Measurements from ENCODE around the gene RHOBTB3. TPM values are rescaled to one million over a fixed set of nuclear protein-coding genes. Genes with fewer than 3 reads are reported as not detected.
"Not testable (repeated sequence)": the region's sequence is repeated elsewhere in the genome, so short reads cannot be mapped to it uniquely, and the experiment has no call there.

The RHOBTB3 gene
- total RNA-seq, 1 donor: 23.3 TPM

- not testable (repeated sequence) for H3K9me3 ChIP-seq (ENCODE audit: low read depth, low read length); H3K27me3 ChIP-seq (ENCODE audit: insufficient read depth, low read length); H3K4me3 ChIP-seq (ENCODE audit: low read length)
- H3K4me1 ChIP-seq (ENCODE audit: insufficient read depth, low read length): peaks cover 79% of the 10 kb centered on the region
These were observed 105.8 kb downstream of the RHOBTB3 start for GRCh38 chr5:95836971-95837370.

DNA sequence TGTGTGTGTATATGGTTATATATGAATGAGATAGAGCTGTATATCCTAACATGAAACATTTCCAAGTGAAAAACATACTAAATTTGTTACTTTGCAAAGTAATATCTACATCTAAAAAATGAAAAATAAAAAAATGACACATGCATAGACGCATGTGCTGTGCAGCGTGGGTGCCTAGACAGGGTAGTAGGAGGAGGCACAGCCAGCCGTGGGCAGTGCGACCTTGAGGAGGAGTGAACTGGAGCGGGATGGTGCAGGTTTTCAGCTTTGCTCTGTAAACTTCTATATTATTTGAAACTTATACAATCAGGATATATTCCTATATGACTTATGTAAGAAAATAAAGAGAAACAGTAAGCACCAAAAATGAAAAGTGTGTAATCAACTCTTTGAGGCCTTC is 106.4 kb downstream of the RHOBTB3 start:
- Histone ChIP-seq H3K4me1 (ENCODE audit: insufficient read depth, low read length) (peaks cover 79% of the 10 kb centered on the region), H3K27me3 (ENCODE audit: insufficient read depth, low read length) (no peaks in the 10 kb centered on the region), H3K9me3 (ENCODE audit: low read depth, low read length) (no peaks in the 10 kb centered on the region)

GRCh38 chr5:95838001-95838520 is 106.9 kb downstream of the RHOBTB3 start:
- no peaks in the 10 kb centered on the region for H3K9me3 ChIP-seq (ENCODE audit: low read depth, low read length)
- H3K27me3 ChIP-seq (ENCODE audit: insufficient read depth, low read length): no peaks in the 10 kb centered on the region
- no peak overlapping the region for H3K4me3 ChIP-seq (ENCODE audit: low read length)
- H3K4me1 ChIP-seq (ENCODE audit: insufficient read depth, low read length): peaks cover 79% of the 10 kb centered on the region

More for the DNA sequence above, 106.4 kb downstream of the RHOBTB3 start:
- H3K4me3 ChIP-seq (ENCODE audit: low read length): no peak overlapping the region

- Histone ChIP-seq H3K4me1 (ENCODE audit: insufficient read depth, low read length) (peaks cover 79% of the 10 kb centered on the region), H3K27me3 (ENCODE audit: insufficient read depth, low read length) (no peaks in the 10 kb centered on the region), H3K9me3 (ENCODE audit: low read depth, low read length) (no peaks in the 10 kb centered on the region), H3K4me3 (ENCODE audit: low read length) (no peak overlapping the region)
These were observed 107.4 kb downstream of the RHOBTB3 start for GRCh38 chr5:95838556-95838955.

GRCh38 chr5:95839658-95840057 is 108.5 kb downstream of the RHOBTB3 start:
- no peak overlapping the region for H3K4me3 ChIP-seq (ENCODE audit: low read length)
- H3K9me3 ChIP-seq (ENCODE audit: low read depth, low read length): no peaks in the 10 kb centered on the region
- H3K27me3 ChIP-seq (ENCODE audit: insufficient read depth, low read length): no peaks in the 10 kb centered on the region
- H3K4me1 ChIP-seq (ENCODE audit: insufficient read depth, low read length): peaks cover 80% of the 10 kb centered on the region

DNA sequence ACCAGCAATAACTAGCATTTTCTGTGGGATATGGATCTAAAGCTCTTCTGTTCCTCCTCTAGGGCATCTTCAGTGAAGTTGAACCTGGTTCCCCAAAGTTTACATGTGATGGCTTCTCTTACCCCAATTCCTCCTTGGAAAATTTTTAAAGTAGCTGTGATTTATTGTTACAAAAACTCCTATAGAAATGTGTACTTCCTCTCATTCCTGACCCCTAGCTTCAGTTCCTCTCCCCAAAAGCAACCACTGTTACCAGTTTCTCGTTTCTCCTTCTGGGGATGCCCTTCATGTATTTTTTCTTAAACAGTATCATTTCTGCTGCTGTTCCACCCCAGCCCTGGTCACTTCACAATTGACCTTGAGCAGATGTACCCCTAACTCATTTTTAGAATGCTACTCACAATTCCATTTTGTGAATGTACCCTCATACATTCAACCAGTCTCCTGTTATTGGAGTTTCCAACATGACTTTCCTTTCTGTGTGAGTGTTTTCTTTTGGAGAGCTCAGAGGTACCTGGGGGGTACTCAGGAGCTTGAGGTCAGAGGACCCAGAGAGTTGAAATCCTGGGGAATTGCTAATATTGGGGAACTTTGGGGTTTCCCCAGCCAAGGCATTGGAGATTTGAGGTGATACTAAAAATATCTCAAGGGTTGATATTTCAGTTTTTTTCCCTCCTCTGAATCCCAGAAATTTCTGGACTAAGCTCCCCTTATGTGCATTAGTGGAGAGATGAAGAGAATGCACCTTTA is 110.0 kb downstream of the RHOBTB3 start:
- no peaks in the 10 kb centered on the region for H3K9me3 ChIP-seq (ENCODE audit: low read depth, low read length)
- H3K27me3 ChIP-seq (ENCODE audit: insufficient read depth, low read length): no peaks in the 10 kb centered on the region
- H3K4me3 ChIP-seq (ENCODE audit: low read length): no peak overlapping the region
- peaks cover 72% of the 10 kb centered on the region for H3K4me1 ChIP-seq (ENCODE audit: insufficient read depth, low read length)

- Histone ChIP-seq H3K9me3 (ENCODE audit: low read depth, low read length) (no peaks in the 10 kb centered on the region), H3K4me1 (ENCODE audit: insufficient read depth, low read length) (peaks cover 62% of the 10 kb centered on the region), H3K4me3 (ENCODE audit: low read length) (no peak overlapping the region), H3K27me3 (ENCODE audit: insufficient read depth, low read length) (no peaks in the 10 kb centered on the region)
These were observed 111.0 kb downstream of the RHOBTB3 start for GRCh38 chr5:95841914-95842812.

DNA sequence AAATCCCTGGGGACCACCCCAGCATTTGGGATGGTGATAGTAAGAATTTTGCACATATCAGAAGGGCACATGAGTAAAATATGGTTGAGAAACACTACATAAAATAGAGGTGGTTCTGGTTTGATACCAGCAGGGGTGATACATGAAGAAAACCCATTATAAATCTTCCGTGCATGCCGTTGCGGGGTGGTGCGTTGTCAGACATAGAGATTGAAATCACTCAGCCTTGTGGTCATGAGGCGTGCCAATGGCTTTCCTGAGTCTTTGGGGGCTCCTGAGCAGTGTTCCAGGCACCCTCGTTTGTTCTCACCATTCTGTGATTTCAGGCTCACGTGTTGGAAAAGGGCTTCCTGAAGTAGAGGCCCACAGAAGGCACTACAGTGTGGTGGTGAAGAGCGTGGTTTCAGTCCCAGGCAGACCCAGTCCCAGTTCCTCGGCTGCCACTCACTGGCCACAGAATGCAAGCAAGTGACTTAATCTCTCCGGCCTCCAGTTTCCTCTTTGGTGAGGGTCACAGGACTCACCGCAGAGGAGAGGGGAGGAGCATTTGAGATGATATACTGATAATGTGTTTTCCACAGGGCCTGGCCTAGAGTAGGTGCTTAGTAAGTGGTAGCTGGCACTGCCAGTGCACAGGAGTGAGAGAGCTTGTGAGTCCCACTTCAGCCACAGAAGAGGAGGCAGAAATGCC is 111.9 kb downstream of the RHOBTB3 start:
- Histone ChIP-seq H3K9me3 (ENCODE audit: low read depth, low read length) (no peaks in the 10 kb centered on the region), H3K4me3 (ENCODE audit: low read length) (no peak overlapping the region), H3K27me3 (ENCODE audit: insufficient read depth, low read length) (no peaks in the 10 kb centered on the region), H3K4me1 (ENCODE audit: insufficient read depth, low read length) (peaks cover 61% of the 10 kb centered on the region)

GRCh38 chr5:95843733-95844223 is 112.6 kb downstream of the RHOBTB3 start:
- H3K27me3 ChIP-seq (ENCODE audit: insufficient read depth, low read length): no peaks in the 10 kb centered on the region
- H3K4me3 ChIP-seq (ENCODE audit: low read length): no peak overlapping the region
- H3K4me1 ChIP-seq (ENCODE audit: insufficient read depth, low read length): peaks cover 57% of the 10 kb centered on the region
- H3K9me3 ChIP-seq (ENCODE audit: low read depth, low read length): no peaks in the 10 kb centered on the region

GRCh38 chr5:95845391-95845790 is 114.3 kb downstream of the RHOBTB3 start:
- H3K4me1 ChIP-seq (ENCODE audit: insufficient read depth, low read length): peaks cover 40% of the 10 kb centered on the region

More at GRCh38 chr5:95845391-95845790, 114.3 kb downstream of the RHOBTB3 start:
- no peaks in the 10 kb centered on the region for H3K9me3 ChIP-seq (ENCODE audit: low read depth, low read length)
- H3K4me3 ChIP-seq (ENCODE audit: low read length): no peak overlapping the region
- H3K27me3 ChIP-seq (ENCODE audit: insufficient read depth, low read length): no peaks in the 10 kb centered on the region

Other genes starting within 250 kb of the RHOBTB3 start
- 65.0 TPM for gene SKIC3, start 176.4 kb upstream of the RHOBTB3 start, total RNA-seq
- gene ARSK, start 176.2 kb upstream of the RHOBTB3 start, total RNA-seq: 2.6 TPM
- gene GPR150, start 111.2 kb upstream of the RHOBTB3 start, total RNA-seq: 0.42 TPM
- gene RFESD, start 84.6 kb upstream of the RHOBTB3 start, total RNA-seq: 3.6 TPM
- gene SPATA9, start 48.3 kb upstream of the RHOBTB3 start, total RNA-seq: not detected
- 28.8 TPM for gene GLRX, start 91.4 kb downstream of the RHOBTB3 start, total RNA-seq
- gene ELL2, start 230.5 kb downstream of the RHOBTB3 start, total RNA-seq: 91.1 TPM

Data from mononuclear cell (primary cell).